Measurements from ENCODE around the gene KLHL2.
"Not testable (repeated sequence)": the region's sequence is repeated elsewhere in the genome, so short reads cannot be mapped to it uniquely, and the experiment has no call there.

KLHL2 gene

GRCh38 chr4:165331823-165332222 lies 124.5 kb downstream of the KLHL2 start:
- Histone ChIP-seq H2AFZ (no peak overlapping the region), H3K4me2 (ENCODE audit: low read length) (no peak overlapping the region), H3K4me1 (peaks cover 3% of the 10 kb centered on the region), H3K9ac (no peak overlapping the region), H3K27ac (no peak overlapping the region), H3K9me3 (ENCODE audit: control insufficient read depth, low read length) (no peaks in the 10 kb centered on the region), H3K4me3 (ENCODE audit: low read depth, low read length) (no peak overlapping the region), H3K79me2 (peaks cover 20% of the 10 kb centered on the region), H3K36me3 (ENCODE audit: control insufficient read depth, insufficient read depth, low read length) (no peaks in the 10 kb centered on the region), H3K27me3 (ENCODE audit: control insufficient read depth, insufficient read depth, low read length) (no peaks in the 10 kb centered on the region)
- TF ChIP-seq CTCF (IDR thresholded peaks at IDR 0.05): no peak

- Histone ChIP-seq H2AFZ (no peak overlapping the region), H3K9ac (no peak overlapping the region), H3K4me1 (peaks cover 3% of the 10 kb centered on the region), H3K4me3 (ENCODE audit: low read depth, low read length) (no peak overlapping the region), H3K9me3 (ENCODE audit: control insufficient read depth, low read length) (no peaks in the 10 kb centered on the region), H3K79me2 (peaks cover 20% of the 10 kb centered on the region), H3K27ac (no peak overlapping the region), H3K36me3 (ENCODE audit: control insufficient read depth, insufficient read depth, low read length) (no peaks in the 10 kb centered on the region), H3K4me2 (ENCODE audit: low read length) (no peak overlapping the region), H3K27me3 (ENCODE audit: control insufficient read depth, insufficient read depth, low read length) (no peaks in the 10 kb centered on the region)
- no peak for TF ChIP-seq CTCF (IDR thresholded peaks at IDR 0.05)
Measured at GRCh38 chr4:165332502-165332901, 125.1 kb downstream of the KLHL2 start.

GRCh38 chr4:165335163-165335703 lies 127.9 kb downstream of the KLHL2 start:
- Histone ChIP-seq H3K4me2 (ENCODE audit: low read length) (no peak overlapping the region), H3K79me2 (peaks cover 14% of the 10 kb centered on the region), H2AFZ (no peak overlapping the region), H3K27ac (no peak overlapping the region), H3K9ac (no peak overlapping the region), H3K27me3 (ENCODE audit: control insufficient read depth, insufficient read depth, low read length) (no peaks in the 10 kb centered on the region), H3K9me3 (ENCODE audit: control insufficient read depth, low read length) (no peaks in the 10 kb centered on the region), H3K36me3 (ENCODE audit: control insufficient read depth, insufficient read depth, low read length) (no peaks in the 10 kb centered on the region), H3K4me3 (ENCODE audit: low read depth, low read length) (no peak overlapping the region), H3K4me1 (no peaks in the 10 kb centered on the region)
- no peak for TF ChIP-seq CTCF (IDR thresholded peaks at IDR 0.05)

- Histone ChIP-seq H3K9me3 (ENCODE audit: control insufficient read depth, low read length) (no peaks in the 10 kb centered on the region), H3K27ac (no peak overlapping the region), H3K27me3 (ENCODE audit: control insufficient read depth, insufficient read depth, low read length) (no peaks in the 10 kb centered on the region), H3K79me2 (peaks cover 3% of the 10 kb centered on the region), H2AFZ (no peak overlapping the region), H3K4me1 (no peaks in the 10 kb centered on the region), H3K4me3 (ENCODE audit: low read depth, low read length) (no peak overlapping the region), H3K4me2 (ENCODE audit: low read length) (no peak overlapping the region), H3K36me3 (ENCODE audit: control insufficient read depth, insufficient read depth, low read length) (no peaks in the 10 kb centered on the region), H3K9ac (no peak overlapping the region)
- no peak for TF ChIP-seq CTCF (IDR thresholded peaks at IDR 0.05)
Measured at GRCh38 chr4:165336743-165337142, 129.4 kb downstream of the KLHL2 start.

- not testable (repeated sequence) for H3K9me3 ChIP-seq (ENCODE audit: control insufficient read depth, low read length); H3K9ac ChIP-seq; H3K4me3 ChIP-seq (ENCODE audit: low read depth, low read length); H3K4me2 ChIP-seq (ENCODE audit: low read length); H3K36me3 ChIP-seq (ENCODE audit: control insufficient read depth, insufficient read depth, low read length); H3K4me1 ChIP-seq; H3K27ac ChIP-seq; H2AFZ ChIP-seq; H3K79me2 ChIP-seq; H3K27me3 ChIP-seq (ENCODE audit: control insufficient read depth, insufficient read depth, low read length)
Measured at GRCh38 chr4:165342340-165342739, 135.0 kb downstream of the KLHL2 start.

Data from parathyroid adenoma (tissue), 2 donors.